IPS-20b (cell line): Measurements from ENCODE around the gene GPR12.

Source experiments
- H3K27ac ChIP-seq: one replicate; pipeline ENCODE4 v1.5.1; 2013; ENCODE audit warnings: low read length
- H3K27me3 ChIP-seq: 2 replicates; pipeline ENCODE4 v1.6.1; 2013; ENCODE audit warnings: mild to moderate bottlenecking, low read length, inconsistent platforms; ENCODE audit not compliant: insufficient read depth
- H3K36me3 ChIP-seq: 2 replicates; pipeline ENCODE4 v1.6.1; 2013; ENCODE audit warnings: low read depth, mild to moderate bottlenecking, inconsistent platforms, low read length, moderate library complexity; ENCODE audit not compliant: insufficient read depth
- H3K4me1 ChIP-seq: 2 replicates; pipeline ENCODE4 v1.6.1; 2013; ENCODE audit warnings: mild to moderate bottlenecking, control low read depth, inconsistent platforms, low read length, moderate library complexity; ENCODE audit not compliant: insufficient read depth
- H3K4me3 ChIP-seq: 2 replicates; pipeline ENCODE4 v1.5.1; 2013; ENCODE audit warnings: mild to moderate bottlenecking, low read length, inconsistent platforms
- H3K9ac ChIP-seq: 2 replicates; pipeline ENCODE4 v1.6.1; 2013; ENCODE audit warnings: low read depth, mild to moderate bottlenecking, inconsistent platforms, low read length, moderate library complexity
- H3K9me3 ChIP-seq: 2 replicates; pipeline ENCODE4 v1.6.1; 2013; ENCODE audit warnings: mild to moderate bottlenecking, low read depth, low read length, inconsistent platforms; ENCODE audit not compliant: insufficient read depth

GPR12 gene

DNA sequence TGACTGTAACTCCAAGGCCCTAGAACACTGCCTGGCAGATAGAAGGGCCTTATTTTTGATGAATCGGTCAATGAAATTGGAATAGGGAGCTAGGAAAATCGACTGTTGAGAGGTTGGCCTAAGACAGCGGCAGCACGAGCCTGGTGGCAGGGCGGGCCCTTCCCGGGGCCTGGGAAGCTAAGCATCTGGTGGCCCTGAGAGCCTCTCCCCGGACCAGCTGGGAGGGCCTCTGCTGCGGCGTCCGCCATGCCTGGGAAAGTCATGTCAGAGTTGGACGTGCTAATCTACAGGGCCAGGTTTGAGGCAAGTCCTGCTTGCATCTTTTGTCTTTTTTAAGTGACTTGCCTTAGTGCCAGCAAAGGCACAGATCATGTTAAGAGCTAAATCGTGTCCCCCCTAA is 11.2 kb upstream of the GPR12 start:
- Histone ChIP-seq H3K4me3 (no peak overlapping the region), H3K27ac (no peak overlapping the region)

DNA sequence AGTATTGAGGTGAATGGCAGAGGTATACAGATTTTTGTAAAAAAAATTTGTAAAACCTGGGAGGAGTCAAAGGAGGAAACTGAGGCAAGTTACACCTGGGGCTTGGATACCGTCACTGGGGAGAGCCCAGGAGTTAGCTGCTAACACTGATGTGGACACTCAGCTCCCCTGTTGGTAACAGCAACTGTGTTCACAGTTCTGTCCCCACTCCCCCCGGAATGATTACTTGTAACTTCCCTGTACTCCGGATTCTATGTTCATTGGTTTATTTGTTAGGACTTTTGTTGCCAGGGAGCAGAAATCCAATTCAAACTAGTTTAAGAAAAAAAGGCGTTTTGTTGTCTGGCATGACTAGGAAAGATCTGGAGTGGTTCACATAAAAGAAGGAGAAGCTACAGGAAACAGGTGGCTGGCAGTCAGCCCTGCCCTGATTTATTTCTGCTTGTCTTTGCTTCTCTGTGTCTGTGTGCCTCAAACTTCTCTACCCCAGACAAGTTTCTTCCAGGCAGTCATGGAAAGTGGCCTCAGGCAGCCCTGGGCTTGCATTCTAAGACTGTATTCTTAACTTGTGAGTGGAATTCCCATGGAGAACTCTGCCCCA is 2.3 kb upstream of the GPR12 start:
- Histone ChIP-seq H3K9me3 (no peaks in the 10 kb centered on the region), H3K9ac (no peak overlapping the region), H3K4me1 (no peaks in the 10 kb centered on the region), H3K4me3 (no peak overlapping the region), H3K27me3 (peaks cover 70% of the 10 kb centered on the region), H3K27ac (no peak overlapping the region), H3K36me3 (no peaks in the 10 kb centered on the region)

More for the DNA sequence above, 11.2 kb upstream of the GPR12 start:
- H3K27me3 ChIP-seq: no peaks in the 10 kb centered on the region
- H3K36me3 ChIP-seq: no peaks in the 10 kb centered on the region
- no peak overlapping the region for H3K9ac ChIP-seq
- no peaks in the 10 kb centered on the region for H3K4me1 ChIP-seq
- H3K9me3 ChIP-seq: no peaks in the 10 kb centered on the region

DNA sequence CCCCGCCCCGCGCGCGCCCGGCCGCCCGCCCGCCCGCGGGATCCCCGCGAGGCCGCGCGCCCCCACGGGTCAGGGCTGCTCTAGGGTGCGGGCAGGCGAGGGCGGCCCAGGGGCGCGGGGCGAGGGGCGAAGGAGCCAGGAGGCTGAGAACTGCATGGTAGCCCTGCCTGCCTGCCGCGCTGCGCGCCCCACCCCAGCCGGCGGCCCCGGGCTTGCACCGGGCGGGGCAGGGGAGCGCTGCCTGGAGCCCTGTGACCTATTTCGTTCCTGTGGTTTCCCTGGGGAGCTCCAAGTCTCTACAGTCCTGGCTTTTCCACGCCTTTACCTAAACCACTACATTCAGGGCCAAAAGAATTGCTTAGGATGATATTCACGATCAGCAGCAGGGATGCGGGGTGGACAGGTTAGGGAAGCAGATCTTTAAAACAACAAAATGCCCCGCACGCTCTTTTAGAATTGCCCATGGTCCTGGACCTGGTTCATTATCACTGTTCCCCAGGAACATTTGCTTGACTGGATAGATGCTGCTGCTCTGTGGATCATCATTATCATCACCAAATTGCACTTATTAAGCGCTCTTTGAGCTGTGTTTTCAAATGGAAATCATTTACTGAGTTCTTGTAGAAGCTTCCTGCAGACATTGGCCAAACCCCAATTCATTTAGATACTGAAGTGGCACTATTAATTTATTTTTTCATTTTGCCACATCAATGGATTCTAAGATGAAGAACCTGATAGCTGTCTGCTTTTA is 421 bp upstream of the GPR12 start:
- H3K27me3 ChIP-seq: peaks cover 85% of the 10 kb centered on the region
- no peaks in the 10 kb centered on the region for H3K4me1 ChIP-seq

GRCh38 chr13:26759249-26759906 is 1.2 kb downstream of the GPR12 start:
- peaks cover 79% of the 10 kb centered on the region for H3K27me3 ChIP-seq
- H3K36me3 ChIP-seq: no peaks in the 10 kb centered on the region
- H3K4me1 ChIP-seq: no peaks in the 10 kb centered on the region
- H3K27ac ChIP-seq: no peak overlapping the region
- H3K9me3 ChIP-seq: no peaks in the 10 kb centered on the region
- H3K9ac ChIP-seq: no peak overlapping the region
- H3K4me3 ChIP-seq: peak overlapping the region; percentile 73

More for the DNA sequence above, 421 bp upstream of the GPR12 start:
- no peaks in the 10 kb centered on the region for H3K9me3 ChIP-seq
- no peaks in the 10 kb centered on the region for H3K36me3 ChIP-seq
- H3K27ac ChIP-seq: no peak overlapping the region
- H3K4me3 ChIP-seq: peak overlapping the region; percentile 58
- H3K9ac ChIP-seq: no peak overlapping the region

- Histone ChIP-seq H3K9me3 (no peaks in the 10 kb centered on the region), H3K4me1 (no peaks in the 10 kb centered on the region), H3K27ac (no peak overlapping the region), H3K36me3 (no peaks in the 10 kb centered on the region), H3K4me3 (no peak overlapping the region), H3K9ac (no peak overlapping the region), H3K27me3 (peaks cover 71% of the 10 kb centered on the region)
These were observed 2.0 kb downstream of the GPR12 start for GRCh38 chr13:26758496-26759157.

DNA sequence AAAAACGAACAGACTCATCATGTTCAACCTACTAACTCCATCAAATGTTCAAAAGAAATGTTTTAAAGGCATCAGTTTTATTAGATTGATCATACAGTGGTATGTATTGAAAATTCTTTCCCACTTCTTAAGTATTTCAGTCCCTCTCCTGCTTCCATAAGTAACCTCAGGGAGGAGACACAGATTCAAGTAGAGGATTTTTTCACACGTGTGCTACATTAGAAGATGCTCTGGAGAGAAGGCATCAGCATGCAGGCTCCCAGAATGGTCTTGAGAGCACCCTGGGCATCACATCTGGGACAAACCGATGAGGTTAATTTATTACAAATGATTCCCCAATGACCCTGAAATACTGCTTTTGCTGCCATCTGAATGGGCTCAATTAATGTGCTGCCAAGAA is 3.6 kb downstream of the GPR12 start:
- Histone ChIP-seq H3K36me3 (no peaks in the 10 kb centered on the region), H3K27me3 (peaks cover 57% of the 10 kb centered on the region), H3K27ac (no peak overlapping the region), H3K4me3 (no peak overlapping the region), H3K9me3 (no peaks in the 10 kb centered on the region), H3K9ac (no peak overlapping the region), H3K4me1 (no peaks in the 10 kb centered on the region)

DNA sequence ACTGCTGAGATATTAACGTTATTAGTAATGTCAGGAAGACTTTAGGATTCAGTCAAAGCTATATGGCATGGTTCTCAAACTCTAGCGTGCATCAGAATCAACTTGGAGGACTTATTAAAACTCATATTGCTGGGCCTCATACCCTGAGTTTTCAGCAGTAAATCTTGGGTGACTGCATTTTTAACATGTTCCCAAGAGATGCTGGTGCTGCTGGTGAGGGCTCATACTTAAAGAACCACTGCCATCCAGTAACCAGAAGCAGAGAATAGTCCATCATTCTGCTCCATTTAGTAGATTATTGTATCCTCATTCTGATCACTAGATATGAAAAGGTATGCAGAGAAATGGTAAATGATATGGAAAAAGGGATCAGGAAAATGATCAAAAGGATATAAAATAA is 7.9 kb downstream of the GPR12 start:
- H3K9me3 ChIP-seq: no peaks in the 10 kb centered on the region
- H3K9ac ChIP-seq: no peak overlapping the region
- no peak overlapping the region for H3K27ac ChIP-seq
- H3K36me3 ChIP-seq: no peaks in the 10 kb centered on the region
- no peak overlapping the region for H3K4me3 ChIP-seq
- peaks cover 18% of the 10 kb centered on the region for H3K27me3 ChIP-seq
- no peaks in the 10 kb centered on the region for H3K4me1 ChIP-seq

DNA sequence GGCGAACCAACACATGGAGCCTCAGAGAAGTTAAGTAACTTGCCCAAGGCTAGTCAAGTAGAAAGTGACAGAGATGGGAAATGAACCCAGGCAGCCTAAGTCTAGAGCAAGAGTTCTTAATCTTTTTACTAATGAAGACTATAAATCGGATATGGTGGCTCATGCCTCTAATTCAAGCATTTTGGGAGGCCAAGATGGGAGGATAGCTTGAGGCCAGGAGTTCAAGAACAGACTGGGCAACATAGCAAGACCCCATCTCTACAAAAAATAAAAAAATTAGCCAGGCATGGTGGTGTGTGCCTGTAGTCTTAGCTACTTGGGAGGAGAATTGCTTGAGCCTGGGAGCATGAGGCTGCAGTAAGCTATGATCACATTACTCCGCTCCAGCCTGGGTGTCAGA is 10.7 kb downstream of the GPR12 start:
- Histone ChIP-seq H3K27ac (no peak overlapping the region), H3K9ac (no peak overlapping the region), H3K27me3 (peaks cover 7% of the 10 kb centered on the region), H3K4me3 (no peak overlapping the region), H3K36me3 (no peaks in the 10 kb centered on the region), H3K9me3 (no peaks in the 10 kb centered on the region), H3K4me1 (no peaks in the 10 kb centered on the region)

DNA sequence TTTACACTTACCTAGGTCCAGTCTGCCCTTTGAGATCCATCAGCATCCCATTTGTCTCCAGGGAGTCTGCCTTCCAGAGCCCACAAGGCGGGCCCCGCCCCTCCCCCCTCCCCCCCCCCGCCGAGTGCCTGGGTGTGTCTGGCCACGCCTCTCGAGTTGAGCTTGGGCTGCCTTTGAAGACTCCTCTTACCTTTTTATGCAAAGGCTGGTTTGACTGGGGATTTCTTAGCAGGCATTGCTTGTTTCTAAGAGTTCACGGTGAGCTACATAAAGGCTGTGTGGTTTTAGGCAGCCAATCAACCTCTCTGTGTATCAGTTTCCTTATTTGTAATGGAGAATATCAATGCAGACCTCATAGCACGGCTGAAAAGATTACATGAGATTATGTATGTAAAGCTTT is 11.3 kb downstream of the GPR12 start:
- Histone ChIP-seq H3K27me3 (peaks cover 14% of the 10 kb centered on the region), H3K4me3 (no peak overlapping the region), H3K9ac (no peak overlapping the region), H3K9me3 (no peaks in the 10 kb centered on the region), H3K4me1 (no peaks in the 10 kb centered on the region), H3K36me3 (no peaks in the 10 kb centered on the region), H3K27ac (no peak overlapping the region)

GRCh38 chr13:26747706-26748105 is 12.9 kb downstream of the GPR12 start:
- Histone ChIP-seq H3K4me1 (peaks cover 7% of the 10 kb centered on the region; the same call in 1 of the 2 replicates), H3K9me3 (no peaks in the 10 kb centered on the region), H3K36me3 (no peaks in the 10 kb centered on the region), H3K9ac (no peak overlapping the region), H3K27ac (no peak overlapping the region), H3K27me3 (peaks cover 29% of the 10 kb centered on the region), H3K4me3 (no peak overlapping the region)

DNA sequence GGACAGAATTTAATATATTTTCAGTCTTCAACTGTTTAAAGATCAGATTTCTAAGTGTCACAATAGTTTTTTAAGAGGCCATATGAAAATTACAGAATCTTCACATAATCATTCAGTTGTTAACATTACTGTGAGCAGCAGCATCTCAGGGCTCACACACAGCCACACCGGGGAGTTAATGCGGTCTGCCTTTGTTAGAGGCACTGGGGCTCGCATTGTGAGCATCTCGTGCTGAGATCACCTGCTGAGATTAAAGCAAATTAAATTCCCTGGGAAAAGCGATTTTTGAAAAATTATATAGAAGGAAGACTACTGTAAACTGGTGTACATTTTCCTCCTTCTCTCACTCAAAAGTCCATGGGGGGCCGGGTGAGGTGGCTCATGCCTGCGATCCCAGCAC is 16.6 kb downstream of the GPR12 start:
- Histone ChIP-seq H3K27me3 (peaks cover 36% of the 10 kb centered on the region), H3K27ac (no peak overlapping the region), H3K9me3 (peaks cover 3% of the 10 kb centered on the region; the same call in 1 of the 2 replicates), H3K4me1 (peaks cover 7% of the 10 kb centered on the region; the same call in 1 of the 2 replicates), H3K36me3 (no peaks in the 10 kb centered on the region), H3K9ac (no peak overlapping the region), H3K4me3 (no peak overlapping the region)
